NB4 (cell line): ENCODE results near the gene SLC15A4.
"Not testable (repeated sequence)": the region's sequence is repeated elsewhere in the genome, so short reads cannot be mapped to it uniquely, and the experiment has no call there.

Experiments
- CTCF ChIP-seq: IDR thresholded peaks from one replicate; pipeline ENCODE4 v1.5.1; 2012; ENCODE audit warnings: low read depth, low read length
- MYC ChIP-seq: IDR thresholded peaks from 2 replicates; pipeline ENCODE4 v1.6.1; 2011; ENCODE audit warnings: low read depth, low read length
- POLR2A ChIP-seq: IDR thresholded peaks from 2 replicates; pipeline ENCODE4 v1.6.1; 2011; ENCODE audit warnings: mild to moderate bottlenecking; ENCODE audit not compliant: insufficient read length; ENCODE audit errors: extremely low read depth

DNA sequence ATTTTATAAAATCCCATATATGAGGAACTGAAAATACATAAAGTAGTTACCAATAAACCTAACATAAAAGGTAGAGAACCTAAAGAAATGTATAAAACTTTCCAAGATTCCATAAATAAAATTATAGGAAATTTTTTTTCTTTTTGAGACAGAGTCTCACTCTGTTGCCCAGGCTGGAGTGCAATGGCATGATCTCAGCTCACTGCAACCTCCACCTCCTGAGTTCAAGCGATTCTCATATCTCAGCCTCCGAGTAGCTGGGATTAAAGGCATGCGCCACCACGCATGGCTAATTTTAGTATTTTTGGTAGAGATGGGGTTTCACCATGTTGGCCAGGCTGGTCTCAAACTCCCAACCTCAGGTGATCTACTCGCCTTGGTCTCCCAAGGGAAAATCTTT lies 18.4 kb downstream of the SLC15A4 start:
- not testable (repeated sequence) for TF ChIP-seq CTCF, POLR2A, MYC
